ENCODE data around the gene RBBP4. TPM values are rescaled to one million over a fixed set of nuclear protein-coding genes. Genes with fewer than 3 reads are reported as not detected.

The RBBP4 gene
- total and polyA plus RNA-seq, 4 donors = 37.7 to 205 (median 107) TPM

- H3K27ac ChIP-seq (ENCODE audit: low read depth in 1 of 2, low read length in 1 of 2) = peak overlapping the region in 1 of 2 donors; percentile 26
- no peak overlapping the region for H3K4me3 ChIP-seq
- H3K9me3 ChIP-seq (ENCODE audit: control insufficient read depth in 4 of 4, insufficient read depth in 3 of 4, low read length in 3 of 4) = no peaks in the 10 kb centered on the region
- peak; percentile 1 for ATAC-seq (ENCODE audit: insufficient read depth, low FRiP score)
- no peaks in the 10 kb centered on the region for H3K36me3 ChIP-seq (ENCODE audit: control insufficient read depth in 4 of 4, insufficient read depth in 4 of 4, low read length in 4 of 4)
- WGBS, 2 donors = 61 to 74% methylated on average over 18 of the region's 18 CpGs
- DNase-seq = peak; percentile 68 to 77 (median 76)
- peaks cover 0 to 26% (median 15%) of the 10 kb centered on the region in 5 donors for H3K4me1 ChIP-seq (ENCODE audit: control insufficient read depth in 5 of 5, insufficient read depth in 5 of 5, low read length in 5 of 5)
- TF ChIP-seq CTCF (IDR thresholded peaks at IDR 0.05; ENCODE audit: control extremely low read depth, extremely low read depth) = no peak
- no peaks in the 10 kb centered on the region for H3K27me3 ChIP-seq (ENCODE audit: control insufficient read depth in 3 of 3, insufficient read depth in 3 of 3, low read length in 2 of 3)
- H3K9ac ChIP-seq (ENCODE audit: insufficient read depth in 1 of 2, low read length in 2 of 2) = peak overlapping the region in 1 of 2 donors; percentile 17
Observed at GRCh38 chr1:32703479-32704291, 52.7 kb downstream of the RBBP4 start.

DNA sequence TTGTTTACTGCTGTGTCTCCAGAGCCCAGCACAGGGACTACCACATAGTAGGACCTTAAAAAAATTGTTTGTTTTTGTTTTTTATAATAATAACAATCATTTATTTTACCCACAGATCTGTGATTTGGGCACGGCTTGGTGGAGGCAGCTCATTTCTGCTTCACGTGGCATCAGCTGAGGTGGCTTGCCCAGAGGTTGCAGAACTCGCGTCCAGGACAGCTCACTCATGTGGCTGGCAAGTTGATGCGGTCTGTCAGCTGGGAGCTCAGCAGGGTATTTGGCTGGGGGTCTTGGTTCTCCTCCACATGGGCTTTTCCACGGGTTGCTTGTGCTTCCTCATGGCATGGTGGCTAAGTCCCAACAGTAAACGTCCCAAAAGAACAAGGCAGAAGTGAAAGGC lies 54.5 kb downstream of the RBBP4 start:
- TF ChIP-seq CTCF (IDR thresholded peaks at IDR 0.05; ENCODE audit: control extremely low read depth, extremely low read depth) = no peak
- 91 to 92% methylated on average over 7 of the region's 7 CpGs for WGBS, 2 donors
- H3K4me3 ChIP-seq = no peak overlapping the region
- H3K4me1 ChIP-seq (ENCODE audit: control insufficient read depth in 5 of 5, insufficient read depth in 5 of 5, low read length in 5 of 5) = peaks cover 0 to 26% (median 15%) of the 10 kb centered on the region in 5 donors
- no peak overlapping the region for H3K27ac ChIP-seq (ENCODE audit: low read depth in 1 of 2, low read length in 1 of 2)
- H3K36me3 ChIP-seq (ENCODE audit: control insufficient read depth in 4 of 4, insufficient read depth in 4 of 4, low read length in 4 of 4) = no peaks in the 10 kb centered on the region
- no peaks in the 10 kb centered on the region for H3K27me3 ChIP-seq (ENCODE audit: control insufficient read depth in 3 of 3, insufficient read depth in 3 of 3, low read length in 2 of 3)
- H3K9ac ChIP-seq (ENCODE audit: insufficient read depth in 1 of 2, low read length in 2 of 2) = no peak overlapping the region
- H3K9me3 ChIP-seq (ENCODE audit: control insufficient read depth in 4 of 4, insufficient read depth in 3 of 4, low read length in 3 of 4) = no peaks in the 10 kb centered on the region
- ATAC-seq (ENCODE audit: insufficient read depth, low FRiP score) = no peak
- DNase-seq = no peak

GRCh38 chr1:32706491-32706890 lies 55.5 kb downstream of the RBBP4 start:
- ATAC-seq (ENCODE audit: insufficient read depth, low FRiP score) (no peak), DNase-seq (no peak)
- Histone ChIP-seq H3K27ac (ENCODE audit: low read depth in 1 of 2, low read length in 1 of 2) (no peak overlapping the region), H3K27me3 (ENCODE audit: control insufficient read depth in 3 of 3, insufficient read depth in 3 of 3, low read length in 2 of 3) (no peaks in the 10 kb centered on the region), H3K4me1 (ENCODE audit: control insufficient read depth in 5 of 5, insufficient read depth in 5 of 5, low read length in 5 of 5) (peaks cover 0 to 23% (median 13%) of the 10 kb centered on the region in 5 donors), H3K36me3 (ENCODE audit: control insufficient read depth in 4 of 4, insufficient read depth in 4 of 4, low read length in 4 of 4) (no peaks in the 10 kb centered on the region), H3K9me3 (ENCODE audit: control insufficient read depth in 4 of 4, insufficient read depth in 3 of 4, low read length in 3 of 4) (no peaks in the 10 kb centered on the region), H3K9ac (ENCODE audit: insufficient read depth in 1 of 2, low read length in 2 of 2) (no peak overlapping the region), H3K4me3 (no peak overlapping the region)
- 45 to 73% methylated on average over 1 of the region's 1 CpG for WGBS, 2 donors
- no peak for TF ChIP-seq CTCF (IDR thresholded peaks at IDR 0.05; ENCODE audit: control extremely low read depth, extremely low read depth)

Data from lung (tissue), 12 donors.